ENCODE data around the gene PANK2. TPM values are rescaled to one million over a fixed set of nuclear protein-coding genes. Genes with fewer than 3 reads are reported as not detected.

The PANK2 gene
- total RNA-seq, 1 donor from 2014 or later, result 16.4 TPM

- Histone ChIP-seq H3K4me3 (no peak overlapping the region), H3K27me3 (ENCODE audit: low read depth) (no peaks in the 10 kb centered on the region), H3K27ac (replicated peaks) (no peak overlapping the region), H3K36me3 (peaks cover 37% of the 10 kb centered on the region), H3K9me3 (replicated peaks) (no peaks in the 10 kb centered on the region), H3K4me1 (peaks cover 77% of the 10 kb centered on the region)
- TF ChIP-seq CTCF (IDR thresholded peaks at IDR 0.05; ENCODE audit: borderline replicate concordance), result no peak
- DNase-seq, result no peak
- intact Hi-C loops (cut with micrococcal nuclease), result no loop called here
Measured at GRCh38 chr20:3925899-3926638, 36.9 kb downstream of the PANK2 start.

GRCh38 chr20:3927486-3928291, 38.5 kb downstream of the PANK2 start:
- H3K9me3 ChIP-seq (replicated peaks), result no peaks in the 10 kb centered on the region
- no peaks in the 10 kb centered on the region for H3K27me3 ChIP-seq (ENCODE audit: low read depth)
- no peak for DNase-seq
- H3K27ac ChIP-seq (replicated peaks), result peak overlapping the region; percentile 50
- no peak for TF ChIP-seq CTCF (IDR thresholded peaks at IDR 0.05; ENCODE audit: borderline replicate concordance)
- no peak overlapping the region for H3K4me3 ChIP-seq
- H3K36me3 ChIP-seq, result peaks cover 27% of the 10 kb centered on the region
- intact Hi-C loops (cut with micrococcal nuclease), result no loop called here
- H3K4me1 ChIP-seq, result peaks cover 77% of the 10 kb centered on the region

- DNase-seq, result no peak
- Histone ChIP-seq H3K27ac (replicated peaks) (peak overlapping the region; percentile 16), H3K36me3 (peaks cover 7% of the 10 kb centered on the region), H3K4me3 (no peak overlapping the region), H3K4me1 (peaks cover 78% of the 10 kb centered on the region), H3K27me3 (ENCODE audit: low read depth) (no peaks in the 10 kb centered on the region), H3K9me3 (replicated peaks) (no peaks in the 10 kb centered on the region)
- no peak for TF ChIP-seq CTCF (IDR thresholded peaks at IDR 0.05; ENCODE audit: borderline replicate concordance)
- intact Hi-C loops (cut with micrococcal nuclease), result no loop called here
Measured at GRCh38 chr20:3929713-3930060, 40.5 kb downstream of the PANK2 start.

- H3K9me3 ChIP-seq (replicated peaks), result no peaks in the 10 kb centered on the region
- intact Hi-C loops (cut with micrococcal nuclease), result no loop called here
- DNase-seq, result no peak
- no peak for TF ChIP-seq CTCF (IDR thresholded peaks at IDR 0.05; ENCODE audit: borderline replicate concordance)
- peaks cover 87% of the 10 kb centered on the region for H3K4me1 ChIP-seq
- H3K27ac ChIP-seq (replicated peaks), result no peak overlapping the region
- H3K27me3 ChIP-seq (ENCODE audit: low read depth), result no peaks in the 10 kb centered on the region
- H3K36me3 ChIP-seq, result no peaks in the 10 kb centered on the region
- H3K4me3 ChIP-seq, result no peak overlapping the region
Measured at GRCh38 chr20:3930265-3931206, 41.3 kb downstream of the PANK2 start.

GRCh38 chr20:3931664-3932063, 42.5 kb downstream of the PANK2 start:
- TF ChIP-seq CTCF (IDR thresholded peaks at IDR 0.05; ENCODE audit: borderline replicate concordance), result no peak
- peak overlapping the region; percentile 81 for H3K27ac ChIP-seq (replicated peaks)
- DNase-seq, result no peak
- H3K27me3 ChIP-seq (ENCODE audit: low read depth), result no peaks in the 10 kb centered on the region
- H3K4me1 ChIP-seq, result peaks cover 90% of the 10 kb centered on the region
- H3K36me3 ChIP-seq, result no peaks in the 10 kb centered on the region
- intact Hi-C loops (cut with micrococcal nuclease), result no loop called here
- H3K9me3 ChIP-seq (replicated peaks), result no peaks in the 10 kb centered on the region
- H3K4me3 ChIP-seq, result no peak overlapping the region
